Naive thymus-derived CD8-positive, alpha-beta T cell (primary cell): Measurements from ENCODE around the gene TRIM60. TPM values are rescaled to one million over a fixed set of nuclear protein-coding genes. Genes with fewer than 3 reads are reported as not detected.
"Not testable (repeated sequence)": the region's sequence is repeated elsewhere in the genome, so short reads cannot be mapped to it uniquely, and the experiment has no call there.

Experiments used
- ATAC-seq, 2 donors: fragments of 150-1000 bp; cut with Tn5 transposase in 1 of 2; sonication (Bioruptor Pico), chemical (Tn5 transposase) in 1 of 2; 1 replicate in 1 of 2; 2 replicates in 1 of 2; pipeline ENCODE4 v1.10.0; 2021; ENCODE audit warnings: mild to moderate bottlenecking in 2 of 2, moderate library complexity in 2 of 2
- POLR2A ChIA-PET: fragments of 350-600 bp; sonication (Branson Sonifier 250); formaldehyde crosslinking; loops from one replicate; lab custom pipeline; 2021; ENCODE audit warnings: antibody characterized with exemption; lab: Charles Lee
- DNase-seq, 10 donors: peaks; one replicate each; pipeline versions ENCODE4 v3.0.0 to v3.0.0-alpha.2; 2020 to 2022
- H3K27ac Mint-ChIP-seq, 10 donors: one replicate each; pipeline ENCODE4 v1.8.0; 2020 to 2022; ENCODE audit warnings: mild to moderate bottlenecking in 10 of 10, mixed read lengths in 10 of 10, moderate library complexity in 4 of 10, inconsistent platforms in 1 of 10
- H3K27me3 Mint-ChIP-seq, 5 donors: one replicate each; pipeline ENCODE4 v1.8.0; 2021 to 2022; ENCODE audit warnings: mixed read lengths in 5 of 5
- H3K36me3 Mint-ChIP-seq, 3 donors: one replicate each; pipeline ENCODE4 v1.8.0; 2020 to 2022; ENCODE audit warnings: mixed read lengths in 3 of 3, mild to moderate bottlenecking in 2 of 3, inconsistent platforms in 1 of 3
- H3K4me1 Mint-ChIP-seq, 4 donors: one replicate each; pipeline ENCODE4 v1.8.0; 2021 to 2022; ENCODE audit warnings: mixed read lengths in 4 of 4
- H3K4me3 Mint-ChIP-seq, 10 donors: one replicate each; pipeline ENCODE4 v1.8.0; 2020 to 2022; ENCODE audit warnings: mild to moderate bottlenecking in 10 of 10, mixed read lengths in 10 of 10, moderate library complexity in 6 of 10, inconsistent platforms in 1 of 10
- H3K9me3 Mint-ChIP-seq, 9 donors: one replicate each; pipeline ENCODE4 v1.8.0; 2020 to 2022; ENCODE audit warnings: mixed read lengths in 9 of 9, mild to moderate bottlenecking in 3 of 9, inconsistent platforms in 1 of 9, moderate library complexity in 1 of 9
- polyA plus RNA-seq, 3 donors: library from polyadenylated mRNA; unstranded; fragments of 300-500 nt; fragmentation: Illumina TruSeq; gene quantifications; one replicate each; pipeline ENCODE4 v1.2.3, GENCODE V29; 2021
- total RNA-seq, 8 experiments: library from RNA in 2 of 8; stranded (reverse) in 2 of 8; gene quantifications; one replicate each; pipeline ENCODE4 v1.2.3 and lab custom pipeline; 2021 to 2026

The TRIM60 gene
- total and polyA plus RNA-seq, 5 experiments from 2014 or later = not detected

GRCh38 chr4:165010487-165010886 lies 21.3 kb upstream of the TRIM60 start:
- Mint-ChIP-seq H3K36me3 (no peaks in the 10 kb centered on the region), H3K4me1 (peaks cover 0 to 12% (median 2%) of the 10 kb centered on the region in 4 donors), H3K9me3 (no peaks in the 10 kb centered on the region), H3K27me3 (peaks cover 6 to 40% (median 15%) of the 10 kb centered on the region in 5 donors), H3K4me3 (no peak overlapping the region), H3K27ac (no peak overlapping the region)
- POLR2A ChIA-PET = no interaction called here
- DNase-seq = no peak
- ATAC-seq = no peak

GRCh38 chr4:165010991-165011390 lies 20.8 kb upstream of the TRIM60 start:
- POLR2A ChIA-PET = no interaction called here
- Mint-ChIP-seq H3K27me3 (peaks cover 6 to 35% (median 17%) of the 10 kb centered on the region in 5 donors), H3K36me3 (no peaks in the 10 kb centered on the region)

GRCh38 chr4:165011403-165011802 lies 20.4 kb upstream of the TRIM60 start:
- H3K4me1 Mint-ChIP-seq = peaks cover 0 to 12% (median 2%) of the 10 kb centered on the region in 4 donors
- no peak overlapping the region for H3K27ac Mint-ChIP-seq
- no peaks in the 10 kb centered on the region for H3K36me3 Mint-ChIP-seq
- no peak for ATAC-seq
- POLR2A ChIA-PET = no interaction called here
- DNase-seq = no peak
- peaks cover 6 to 31% (median 19%) of the 10 kb centered on the region in 5 donors for H3K27me3 Mint-ChIP-seq
- H3K9me3 Mint-ChIP-seq = no peaks in the 10 kb centered on the region
- H3K4me3 Mint-ChIP-seq = no peak overlapping the region

More at GRCh38 chr4:165010991-165011390, 20.8 kb upstream of the TRIM60 start:
- Mint-ChIP-seq H3K4me3 (no peak overlapping the region), H3K9me3 (no peaks in the 10 kb centered on the region), H3K27ac (no peak overlapping the region), H3K4me1 (peaks cover 0 to 12% (median 2%) of the 10 kb centered on the region in 4 donors)
- ATAC-seq (no peak), DNase-seq (no peak)

- Mint-ChIP-seq H3K27ac (no peak overlapping the region), H3K4me3 (no peak overlapping the region), H3K36me3 (no peaks in the 10 kb centered on the region), H3K27me3 (peaks cover 6 to 25% (median 11%) of the 10 kb centered on the region in 5 donors), H3K4me1 (peaks cover 0 to 12% (median 2%) of the 10 kb centered on the region in 4 donors), H3K9me3 (peaks cover 0 to 3% (median 0%) of the 10 kb centered on the region in 9 donors)
- DNase-seq = no peak
- ATAC-seq = no peak
- POLR2A ChIA-PET = no interaction called here
These were observed 18.1 kb upstream of the TRIM60 start for GRCh38 chr4:165013691-165014090.

- ATAC-seq (no peak), DNase-seq (no peak)
- Mint-ChIP-seq H3K27me3 (peaks cover 9 to 18% (median 11%) of the 10 kb centered on the region in 5 donors), H3K27ac (no peak overlapping the region), H3K4me3 (no peak overlapping the region), H3K9me3 (peaks cover 0 to 4% (median 0%) of the 10 kb centered on the region in 9 donors), H3K4me1 (no peaks in the 10 kb centered on the region), H3K36me3 (peaks cover 0 to 3% (median 0%) of the 10 kb centered on the region in 3 donors)
- POLR2A ChIA-PET = no interaction called here
These were observed 14.8 kb upstream of the TRIM60 start for GRCh38 chr4:165016971-165017370.

- peaks cover 0 to 15% (median 9%) of the 10 kb centered on the region in 5 donors for H3K27me3 Mint-ChIP-seq
- H3K9me3 Mint-ChIP-seq, H3K4me3 Mint-ChIP-seq, ATAC-seq, H3K36me3 Mint-ChIP-seq, DNase-seq, H3K4me1 Mint-ChIP-seq, POLR2A ChIA-PET, H3K27ac Mint-ChIP-seq: not testable (repeated sequence)
These were observed 11.8 kb upstream of the TRIM60 start for GRCh38 chr4:165019995-165020394.

GRCh38 chr4:165025782-165026181 lies 6.0 kb upstream of the TRIM60 start:
- DNase-seq, ATAC-seq, H3K9me3 Mint-ChIP-seq, H3K4me1 Mint-ChIP-seq, H3K4me3 Mint-ChIP-seq, POLR2A ChIA-PET, H3K36me3 Mint-ChIP-seq, H3K27ac Mint-ChIP-seq: not testable (repeated sequence)
- peaks cover 3 to 12% (median 9%) of the 10 kb centered on the region in 5 donors for H3K27me3 Mint-ChIP-seq

GRCh38 chr4:165027762-165028402 lies 3.9 kb upstream of the TRIM60 start:
- ATAC-seq = no peak
- no peak for DNase-seq

GRCh38 chr4:165048170-165048569 lies 16.4 kb downstream of the TRIM60 start:
- peaks cover 0 to 2% (median 0%) of the 10 kb centered on the region in 9 donors for H3K9me3 Mint-ChIP-seq
- no peaks in the 10 kb centered on the region for H3K4me1 Mint-ChIP-seq
- H3K4me3 Mint-ChIP-seq = no peak overlapping the region
- peaks cover 1 to 8% (median 4%) of the 10 kb centered on the region in 5 donors for H3K27me3 Mint-ChIP-seq
- H3K36me3 Mint-ChIP-seq = no peaks in the 10 kb centered on the region
- ATAC-seq (no peak), DNase-seq (no peak)
- POLR2A ChIA-PET = no interaction called here
- H3K27ac Mint-ChIP-seq = no peak overlapping the region

More at GRCh38 chr4:165027762-165028402, 3.9 kb upstream of the TRIM60 start:
- Mint-ChIP-seq H3K27me3 (peaks cover 3 to 11% (median 5%) of the 10 kb centered on the region in 5 donors), H3K4me1 (no peaks in the 10 kb centered on the region), H3K9me3 (no peaks in the 10 kb centered on the region), H3K36me3 (no peaks in the 10 kb centered on the region), H3K27ac (no peak overlapping the region), H3K4me3 (no peak overlapping the region)
- POLR2A ChIA-PET = no interaction called here

- Mint-ChIP-seq H3K4me3 (no peak overlapping the region), H3K27ac (no peak overlapping the region), H3K27me3 (peaks cover 0 to 8% (median 1%) of the 10 kb centered on the region in 5 donors), H3K4me1 (no peaks in the 10 kb centered on the region), H3K9me3 (no peaks in the 10 kb centered on the region), H3K36me3 (no peaks in the 10 kb centered on the region)
- no peak for ATAC-seq
- POLR2A ChIA-PET = no interaction called here
- DNase-seq = no peak
These were observed 20.8 kb downstream of the TRIM60 start for GRCh38 chr4:165052627-165053026.

GRCh38 chr4:165053645-165054044 lies 21.8 kb downstream of the TRIM60 start, which contains the start of gene TRIM75:
Gene TRIM75, plus strand, starts transcription at chr4:165053866. Its CDS starts 5,282 bp downstream, at chr4:165059148.
- Mint-ChIP-seq H3K36me3 (no peaks in the 10 kb centered on the region), H3K27ac (no peak within 1 kb of the TSS), H3K4me3 (no peak within 1 kb of the TSS), H3K9me3 (no peaks in the 10 kb centered on the region), H3K27me3 (peaks cover 0 to 4% (median 1%) of the 10 kb centered on the region in 5 donors), H3K4me1 (no peaks in the 10 kb centered on the region)
- DNase-seq (no peak), ATAC-seq (no peak)
- POLR2A ChIA-PET = no interaction called here

GRCh38 chr4:165055601-165056000 lies 23.8 kb downstream of the TRIM60 start:
- POLR2A ChIA-PET = no interaction called here
- no peaks in the 10 kb centered on the region for H3K4me1 Mint-ChIP-seq
- peaks cover 0 to 4% (median 0%) of the 10 kb centered on the region in 5 donors for H3K27me3 Mint-ChIP-seq
- H3K4me3 Mint-ChIP-seq = no peak overlapping the region
- no peaks in the 10 kb centered on the region for H3K36me3 Mint-ChIP-seq
- no peak for DNase-seq
- no peaks in the 10 kb centered on the region for H3K9me3 Mint-ChIP-seq
- no peak overlapping the region for H3K27ac Mint-ChIP-seq
- ATAC-seq = no peak

GRCh38 chr4:165058666-165059065 lies 26.9 kb downstream of the TRIM60 start:
- Mint-ChIP-seq H3K36me3 (peaks cover 0 to 2% (median 0%) of the 10 kb centered on the region in 3 donors), H3K27me3 (no peaks in the 10 kb centered on the region), H3K9me3 (no peaks in the 10 kb centered on the region), H3K4me1 (no peaks in the 10 kb centered on the region), H3K4me3 (no peak overlapping the region), H3K27ac (no peak overlapping the region)
- POLR2A ChIA-PET = no interaction called here
- no peak for DNase-seq
- ATAC-seq = no peak
